Vagina (tissue), 2 donors: ENCODE results near the gene MTFMT. TPM values are rescaled to one million over a fixed set of nuclear protein-coding genes. Genes with fewer than 3 reads are reported as not detected.

ENCODE experiments used
- DNase-seq, 2 donors: peaks; one replicate each; pipeline ENCODE4 v3.0.0-alpha.2; 2017; ENCODE audit errors: extremely low spot score in 2 of 2
- H3K27ac ChIP-seq: fragments of 200-600 bp; sonication (generic); one replicate; pipeline ENCODE4 v1.5.1; 2019
- H3K27me3 ChIP-seq: fragments of 200-600 bp; sonication (generic); one replicate; pipeline ENCODE4 v1.5.1; 2019
- H3K36me3 ChIP-seq, 2 donors: fragments of 200-600 bp; sonication (generic); one replicate each; pipeline ENCODE4 v1.5.1; 2017 to 2019
- H3K4me1 ChIP-seq: fragments of 200-600 bp; sonication (generic); one replicate; pipeline ENCODE4 v1.5.1; 2019
- H3K4me3 ChIP-seq, 2 donors: fragments of 200-600 bp; sonication (generic); 1 replicate in 1 of 2; 2 replicates in 1 of 2; pipeline ENCODE4 v1.5.1; 2016 to 2019
- H3K9me3 ChIP-seq: fragments of 200-600 bp; sonication (generic); one replicate; pipeline ENCODE4 v1.5.1; 2019
- CTCF ChIP-seq, 3 experiments: fragments of 450-650 bp in 2 of 3; fragments of 200-600 bp in 1 of 3; sonication (generic) in 1 of 3; IDR thresholded peaks; one replicate each; pipeline ENCODE4 v1.5.1; 2017 to 2019; ENCODE audit warnings: antibody characterized with exemption in 3 of 3, mild to moderate bottlenecking in 2 of 3, moderate library complexity in 2 of 3
- POLR2A ChIP-seq, 2 donors: fragments of 450-650 bp; IDR thresholded peaks; one replicate each; pipeline ENCODE4 v1.6.1; 2017; ENCODE audit warnings: antibody characterized with exemption in 2 of 2, mild to moderate bottlenecking in 2 of 2, moderate library complexity in 2 of 2
- POLR2AphosphoS5 ChIP-seq, 2 donors: sonication (generic); formaldehyde crosslinking; IDR thresholded peaks; one replicate each; pipeline ENCODE4 v1.9.0; 2017; ENCODE audit warnings: antibody characterized with exemption in 2 of 2, mild to moderate bottlenecking in 2 of 2, low read depth in 1 of 2; ENCODE audit not compliant: insufficient read depth in 1 of 2
- intact Hi-C: fragments of 100-400 bp; cut with DNase I; formaldehyde crosslinking; loops from one replicate; pipeline ENCODE4 v1.15.1; 2023
- total RNA-seq: library from RNA; depleted of rRNA; stranded (reverse); fragments of >200 nt; gene quantifications from one replicate; pipeline ENCODE4 v1.2.3, GENCODE V29; 2016

Gene MTFMT
- total RNA-seq, 1 donor from 2014 or later, result 18.7 TPM

DNA sequence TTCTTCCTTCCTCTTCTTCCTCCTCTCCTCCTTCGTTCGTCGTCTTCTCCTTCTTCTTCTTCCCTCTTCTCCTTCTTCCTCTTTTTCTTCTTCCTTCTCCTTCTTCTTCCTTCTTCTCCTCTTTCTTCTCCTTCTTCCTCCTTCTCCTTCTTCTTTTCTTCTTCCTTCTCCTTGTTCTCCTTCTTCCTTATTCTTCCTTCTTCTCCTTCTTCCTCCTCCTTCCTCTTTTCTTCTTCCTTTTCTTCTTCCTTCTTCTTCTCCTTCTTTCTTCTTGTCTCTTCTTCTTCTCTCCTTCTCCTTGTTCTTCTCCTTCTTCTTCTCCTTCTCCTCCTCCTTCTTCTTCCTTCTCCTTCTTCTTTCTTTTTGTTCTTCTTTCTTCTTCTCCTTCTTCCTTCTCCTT, 75.0 kb downstream of the MTFMT start:
- H3K27me3 ChIP-seq, result no peaks in the 10 kb centered on the region
- no peak for TF ChIP-seq POLR2AphosphoS5 (IDR thresholded peaks at IDR 0.05; ENCODE audit: insufficient read depth in 1 of 2, low read depth in 1 of 2)
- no peak for TF ChIP-seq POLR2A (IDR thresholded peaks at IDR 0.05)
- no peak for TF ChIP-seq CTCF (IDR thresholded peaks at IDR 0.05)
- no peaks in the 10 kb centered on the region for H3K4me1 ChIP-seq
- intact Hi-C loops, result no loop called here
- H3K4me3 ChIP-seq, result no peak overlapping the region
- no peak overlapping the region for H3K27ac ChIP-seq
- no peaks in the 10 kb centered on the region for H3K9me3 ChIP-seq
- no peak for DNase-seq
- peaks cover 0 to 38% of the 10 kb centered on the region in 2 donors for H3K36me3 ChIP-seq

DNA sequence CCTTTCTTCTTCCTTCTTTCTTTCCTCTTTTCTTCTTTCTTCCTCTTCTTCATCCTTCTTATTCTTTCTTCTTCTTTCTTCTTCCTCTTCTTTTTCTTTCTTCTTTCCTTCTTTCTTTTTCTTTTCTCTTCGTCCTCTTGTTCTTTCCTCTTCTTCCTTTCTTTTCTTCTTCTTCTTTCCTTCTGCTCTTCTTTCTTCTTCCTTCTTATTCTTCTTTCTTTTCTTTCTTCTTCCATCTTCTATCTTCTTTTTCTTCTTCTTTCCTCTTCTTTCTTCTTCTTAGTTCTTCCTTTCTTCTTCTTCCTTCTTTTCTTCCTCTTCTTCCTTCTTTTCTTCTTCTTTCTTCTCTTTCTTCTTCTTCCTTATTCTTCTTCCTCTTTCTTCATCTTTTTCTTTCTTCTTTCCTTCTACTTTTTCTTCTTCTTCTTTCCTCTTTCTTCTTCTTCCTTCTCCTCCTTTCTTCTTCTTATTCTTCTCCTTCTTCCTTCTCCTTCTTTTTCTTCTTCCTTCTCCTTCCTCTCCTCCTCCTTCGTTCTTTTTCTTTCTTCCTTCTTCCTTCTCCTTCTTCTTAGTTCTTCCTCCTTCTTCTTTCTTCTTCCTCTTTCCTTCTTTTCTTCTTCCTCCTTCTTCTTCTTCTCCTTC, 77.5 kb downstream of the MTFMT start:
- intact Hi-C loops, result no loop called here
- DNase-seq, result no peak

More for the DNA sequence above, 77.5 kb downstream of the MTFMT start:
- no peak overlapping the region for H3K4me3 ChIP-seq
- no peak overlapping the region for H3K27ac ChIP-seq
- no peak for TF ChIP-seq CTCF (IDR thresholded peaks at IDR 0.05)
- TF ChIP-seq POLR2A (IDR thresholded peaks at IDR 0.05), result no peak
- TF ChIP-seq POLR2AphosphoS5 (IDR thresholded peaks at IDR 0.05; ENCODE audit: insufficient read depth in 1 of 2, low read depth in 1 of 2), result no peak
- peaks cover 0 to 20% of the 10 kb centered on the region in 2 donors for H3K36me3 ChIP-seq
- H3K27me3 ChIP-seq, result no peaks in the 10 kb centered on the region
- no peaks in the 10 kb centered on the region for H3K9me3 ChIP-seq
- no peaks in the 10 kb centered on the region for H3K4me1 ChIP-seq

Other genes starting within 250 kb of the MTFMT start
- 6.6 TPM for gene PIF1, start 204.0 kb downstream of the MTFMT start, total RNA-seq
- 34.9 TPM for gene PLEKHO2, start 187.7 kb downstream of the MTFMT start, total RNA-seq
- 17.7 TPM for gene ANKDD1A, start 117.7 kb downstream of the MTFMT start, total RNA-seq
- 62.6 TPM for gene SPG21, start 39.7 kb downstream of the MTFMT start, total RNA-seq
- not detected for gene SLC51B, start 15.7 kb upstream of the MTFMT start, total RNA-seq
- gene RASL12, start 38.4 kb upstream of the MTFMT start, total RNA-seq, result 85.7 TPM
- not detected for gene KBTBD13, start 47.1 kb upstream of the MTFMT start, total RNA-seq
- gene UBAP1L, start 85.6 kb upstream of the MTFMT start, total RNA-seq, result 5.4 TPM
- gene PDCD7, start 104.2 kb upstream of the MTFMT start, total RNA-seq, result 16.5 TPM
- gene CLPX, start 155.7 kb upstream of the MTFMT start, total RNA-seq, result 46.4 TPM
- gene CILP, start 181.8 kb upstream of the MTFMT start, total RNA-seq, result 129 TPM